ENCODE results near the gene MTHFD2L. TPM values are rescaled to one million over a fixed set of nuclear protein-coding genes. Genes with fewer than 3 reads are reported as not detected.

Gene MTHFD2L
- total RNA-seq, 1 donor from 2014 or later, result 14.5 TPM

Other genes starting within 250 kb of the MTHFD2L start
- gene PF4, start 176.1 kb upstream of the MTHFD2L start, total RNA-seq, result 0.43 TPM
- 1.9 TPM for gene PPBP, start 169.9 kb upstream of the MTHFD2L start, total RNA-seq
- 0.16 TPM for gene CXCL5, start 159.4 kb upstream of the MTHFD2L start, total RNA-seq
- gene CXCL3, start 119.4 kb upstream of the MTHFD2L start, total RNA-seq, result 0.43 TPM
- 4.1 TPM for gene CXCL2, start 58.9 kb upstream of the MTHFD2L start, total RNA-seq
- gene EPGN, start 150.4 kb downstream of the MTHFD2L start, total RNA-seq, result not detected
- gene EREG, start 207.0 kb downstream of the MTHFD2L start, total RNA-seq, result 0.05 TPM

All from cardiac septum (tissue), 1 donor.